SKM-1 (cell line): Measurements from ENCODE around the gene PWP1.
"Not testable (repeated sequence)": the region's sequence is repeated elsewhere in the genome, so short reads cannot be mapped to it uniquely, and the experiment has no call there.

Source experiments
- DNase-seq: peaks from one replicate; lab custom pipeline; 2025; ENCODE audit not compliant: unreplicated experiment; lab: John Stamatoyannopoulos, UW

Gene PWP1

DNA sequence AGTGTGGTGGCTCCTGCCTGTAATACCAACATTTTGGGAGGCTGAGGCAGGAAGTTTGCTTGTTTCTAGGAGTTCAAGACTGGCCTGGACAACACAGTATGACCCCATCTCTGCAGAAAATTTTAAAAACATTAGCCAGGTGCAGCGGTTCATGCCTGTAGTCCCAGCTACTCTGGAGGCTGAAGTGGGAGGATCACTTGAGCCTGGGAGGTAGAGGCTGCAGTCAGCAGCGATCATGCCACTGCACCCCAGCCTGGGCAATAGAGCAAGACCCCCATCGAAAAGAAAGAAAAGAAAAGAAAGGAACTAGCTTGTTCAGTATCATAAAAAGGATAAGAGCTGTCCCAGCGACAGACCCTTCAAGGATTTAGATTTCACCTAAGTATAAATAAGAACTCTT is 18.1 kb upstream of the PWP1 start:
- no peak for DNase-seq

DNA sequence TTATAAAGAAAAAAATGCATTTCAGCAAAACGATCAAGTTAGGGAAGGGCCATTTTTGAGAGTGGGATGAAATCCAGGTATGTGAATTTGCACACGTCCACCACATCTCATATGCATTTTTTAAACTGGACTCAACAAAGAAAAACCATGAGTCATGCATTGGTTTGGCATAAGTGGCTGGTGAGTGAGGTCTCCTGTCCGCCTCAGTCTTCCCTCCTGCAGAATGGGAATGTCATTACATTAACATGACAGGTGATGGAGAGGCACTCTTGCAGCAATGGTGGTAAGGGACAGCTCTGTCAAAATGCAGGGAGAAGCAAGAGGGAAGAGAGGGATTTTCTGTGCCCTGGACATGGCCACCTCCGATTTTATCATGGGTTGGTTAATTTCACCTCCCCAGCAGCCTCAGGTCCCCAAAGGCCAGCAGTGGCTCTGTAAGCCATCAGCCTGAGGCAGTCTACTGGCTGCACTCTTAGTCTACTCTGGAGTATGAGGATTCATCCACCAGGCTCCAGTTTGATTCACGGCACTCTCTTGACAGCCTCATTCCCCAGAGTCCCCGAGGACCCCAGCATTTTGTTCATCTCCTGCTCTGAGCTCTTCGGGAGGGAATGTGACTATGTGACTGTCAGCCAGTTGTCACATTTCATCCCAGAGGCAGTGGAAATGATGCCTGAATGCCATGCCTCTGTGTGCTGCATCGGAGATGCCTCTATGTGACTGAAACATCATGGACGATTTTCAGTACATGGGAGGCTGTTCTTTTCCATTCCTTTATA is 17.1 kb upstream of the PWP1 start:
- DNase-seq: no peak

DNA sequence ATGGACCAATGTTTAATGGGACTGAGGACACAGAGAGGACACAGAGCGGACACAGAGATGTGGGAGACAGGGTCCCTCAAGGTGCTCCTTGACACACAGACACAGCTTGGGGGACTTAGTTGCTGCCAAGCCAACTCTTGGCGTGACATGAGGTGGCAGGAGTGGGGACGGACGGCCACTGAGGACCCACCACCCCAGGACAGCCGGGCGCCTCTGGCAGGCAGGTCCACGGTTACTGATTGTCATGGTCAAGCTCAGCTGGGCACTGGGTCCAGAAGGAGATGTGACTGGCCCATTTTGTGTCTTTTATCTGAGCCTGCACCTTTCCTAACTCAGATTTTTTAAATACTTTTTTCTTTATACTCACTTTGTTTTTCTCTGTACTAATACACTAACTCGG is 15.7 kb upstream of the PWP1 start:
- DNase-seq: no peak

DNA sequence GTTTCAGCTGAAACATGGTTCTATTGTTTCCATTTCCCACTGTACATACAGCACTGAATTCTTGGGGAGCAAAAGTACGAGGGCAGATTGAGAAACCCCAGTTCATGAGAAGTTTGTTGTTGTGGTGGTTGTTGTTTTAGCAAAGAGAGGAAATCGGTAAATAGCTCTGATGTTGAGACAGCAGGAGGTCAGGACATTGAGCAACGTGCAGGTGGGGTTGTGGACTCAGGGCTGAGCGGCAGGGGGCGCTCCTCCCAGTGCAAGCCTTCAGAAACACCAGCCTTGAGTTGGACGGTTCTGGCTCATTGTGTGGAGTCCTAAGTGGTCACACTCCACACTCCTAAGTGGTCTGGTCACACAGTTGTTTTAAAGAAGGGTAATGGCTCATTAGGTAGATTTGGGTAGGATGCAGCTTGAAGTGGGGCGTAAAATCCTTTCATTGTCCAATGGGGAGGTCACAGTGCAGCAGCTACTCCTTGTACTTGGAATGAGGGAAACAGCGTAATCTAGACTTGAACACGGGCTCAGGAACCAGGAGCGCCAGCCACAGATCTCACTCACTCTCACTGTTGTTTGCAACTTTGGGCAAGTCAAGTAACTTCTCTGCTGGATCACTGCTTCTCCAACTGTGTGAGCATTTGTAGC is 14.5 kb upstream of the PWP1 start:
- no peak for DNase-seq

DNA sequence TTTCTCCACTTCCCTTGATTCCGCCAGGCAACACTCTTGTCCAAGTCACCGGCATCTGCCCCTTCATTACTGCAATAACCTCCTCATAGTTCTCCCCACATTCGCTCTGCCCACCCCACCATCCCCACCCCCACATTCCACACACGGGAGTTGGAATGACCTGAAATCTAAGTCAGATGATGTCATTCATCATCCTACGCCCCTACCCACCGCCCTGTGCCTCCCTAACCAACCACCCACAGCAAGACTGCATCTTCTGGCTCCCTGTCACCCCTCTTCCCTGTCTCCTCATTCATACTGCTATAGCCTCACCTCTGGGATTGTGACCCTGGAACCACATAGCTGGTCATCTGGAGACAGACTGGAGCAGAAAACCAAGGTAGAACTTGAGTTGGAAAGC is 7.9 kb upstream of the PWP1 start:
- DNase-seq: no peak

DNA sequence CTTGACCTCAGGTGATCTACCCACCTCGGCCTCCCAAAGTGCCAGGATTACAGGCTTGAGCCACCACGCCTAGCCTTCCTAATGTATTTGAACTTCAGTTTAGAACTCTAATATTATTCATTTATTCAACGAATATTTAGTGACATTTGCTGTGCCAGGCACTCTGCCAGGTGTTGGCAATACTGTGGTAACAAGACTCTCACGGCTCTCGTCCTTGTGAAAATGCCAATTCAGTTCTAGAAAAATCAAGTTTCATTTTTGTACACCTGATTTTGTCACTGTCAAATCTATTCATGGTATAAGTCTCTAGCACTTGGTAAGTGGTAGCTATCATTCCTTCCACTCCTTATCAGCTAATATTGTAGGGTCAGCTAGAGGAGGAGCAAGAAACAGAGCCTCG is 6.3 kb upstream of the PWP1 start:
- no peak for DNase-seq

DNA sequence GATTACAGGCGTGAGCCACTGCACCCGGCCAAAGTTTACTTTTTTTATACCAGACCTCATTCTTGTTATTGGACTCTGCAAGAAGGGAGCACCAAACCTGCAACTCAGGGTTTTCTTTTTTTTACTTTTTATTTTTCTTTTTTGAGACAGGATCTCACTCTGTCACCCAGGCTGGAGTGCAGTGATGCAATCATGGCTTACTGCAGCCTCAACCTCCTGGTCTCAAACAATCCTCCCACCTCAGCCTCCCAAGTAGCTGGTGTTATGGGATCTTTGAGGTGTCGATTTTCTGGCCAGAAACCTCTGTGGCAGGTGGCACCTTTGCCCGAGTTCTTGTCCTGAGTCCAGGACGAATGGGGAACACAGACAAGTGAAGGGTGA is 4.2 kb upstream of the PWP1 start:
- DNase-seq: no peak

DNA sequence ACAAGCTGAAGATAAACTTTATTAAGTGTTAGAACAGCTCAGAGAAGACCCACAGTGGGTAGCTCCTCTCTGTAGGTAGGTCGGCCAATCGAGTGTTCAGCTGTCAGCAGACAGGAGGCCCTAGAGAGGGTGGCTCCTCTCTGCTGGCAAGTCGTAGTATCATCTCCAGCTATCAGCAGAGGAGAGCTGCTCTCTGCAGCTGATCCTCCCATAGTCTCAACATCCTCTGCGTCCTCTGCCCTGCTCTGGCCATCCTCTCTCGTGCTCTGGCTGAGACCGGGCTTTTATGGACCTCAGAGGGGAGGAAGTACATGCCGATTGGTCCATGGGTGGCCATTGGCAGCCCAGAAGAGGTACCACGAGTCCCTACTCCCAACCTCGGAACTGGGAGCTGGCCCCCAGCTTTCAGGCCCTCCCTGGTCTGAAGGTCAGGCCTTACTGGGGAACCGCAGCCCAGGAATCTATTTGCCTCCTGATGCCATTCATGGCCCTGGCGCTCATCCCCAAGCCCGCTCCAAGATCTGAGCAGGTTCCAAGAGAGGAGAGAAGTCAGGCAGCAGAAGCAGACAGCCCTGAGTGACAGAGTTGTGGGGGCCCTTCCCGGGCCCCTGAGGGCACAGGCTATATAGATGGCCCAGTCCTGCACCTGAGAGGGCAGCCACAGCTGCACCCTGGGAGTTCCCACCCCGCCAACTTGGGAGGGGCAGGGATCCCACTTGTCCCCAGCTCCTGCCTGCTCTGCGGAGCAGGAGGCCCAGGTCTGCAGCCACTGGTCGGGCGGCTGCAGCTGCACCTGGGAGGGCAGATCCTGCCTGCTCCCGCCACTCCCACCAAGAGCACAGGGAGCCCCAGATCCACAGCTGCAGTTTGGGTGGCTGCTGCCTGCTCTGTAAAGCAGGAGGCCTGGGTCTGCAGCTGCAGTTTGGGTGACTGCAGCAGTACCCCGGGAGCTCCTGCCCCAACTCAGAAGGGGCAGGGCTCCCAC is 3.5 kb upstream of the PWP1 start:
- no peak for DNase-seq

DNA sequence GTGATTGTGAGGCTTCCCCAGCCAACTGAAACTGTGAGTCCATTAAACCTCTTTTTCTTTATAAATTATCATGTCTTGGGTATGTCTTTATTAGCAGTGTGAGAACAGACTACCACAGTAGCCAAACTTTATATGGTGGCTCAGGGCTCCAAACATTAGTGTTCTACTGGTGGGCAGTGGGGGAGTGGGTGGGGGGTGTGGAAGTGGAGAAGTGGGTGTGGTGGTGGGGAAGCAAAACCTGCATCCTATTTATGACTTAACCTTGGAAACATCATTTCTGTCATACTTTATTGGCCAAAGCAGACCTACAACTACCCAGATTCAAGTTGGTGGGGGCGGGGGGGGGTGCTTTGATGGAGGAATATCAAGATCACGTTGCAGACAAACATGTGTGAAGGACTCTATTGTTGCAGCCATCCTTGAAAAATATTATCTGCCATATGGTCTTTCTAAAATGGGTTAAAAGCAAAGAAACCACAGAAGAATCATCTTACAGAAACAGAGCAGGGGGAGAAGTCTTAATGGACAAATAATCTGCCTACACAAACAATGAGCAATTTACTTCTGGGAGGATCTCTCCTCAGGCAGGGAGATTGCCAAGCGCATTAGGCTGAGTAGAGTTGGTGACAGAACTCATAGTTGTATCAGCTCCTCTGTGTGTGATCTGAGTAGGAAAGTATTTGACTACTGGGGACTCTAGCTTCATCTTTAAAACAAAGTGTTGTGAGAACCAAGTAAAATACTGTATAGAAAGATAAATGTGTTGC is 1.4 kb upstream of the PWP1 start:
- no peak for DNase-seq

DNA sequence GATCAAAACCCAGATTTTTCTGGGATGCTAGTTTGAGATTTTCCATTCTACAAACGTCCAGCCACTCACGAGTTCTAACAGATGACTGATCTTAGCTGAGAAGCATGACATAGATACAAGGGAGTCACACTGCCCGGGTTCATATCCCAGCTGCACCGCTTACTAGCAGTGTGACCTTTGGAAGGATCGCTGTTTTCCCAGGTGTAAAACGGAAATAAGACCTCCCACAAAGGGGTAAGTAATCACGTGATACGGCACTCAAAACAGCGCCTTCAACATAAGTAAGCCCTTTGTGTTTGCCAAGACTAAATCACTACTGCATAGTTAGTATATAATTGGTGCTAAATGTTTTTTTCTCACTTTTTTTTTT is 624 bp upstream of the PWP1 start:
- no peak for DNase-seq

DNA sequence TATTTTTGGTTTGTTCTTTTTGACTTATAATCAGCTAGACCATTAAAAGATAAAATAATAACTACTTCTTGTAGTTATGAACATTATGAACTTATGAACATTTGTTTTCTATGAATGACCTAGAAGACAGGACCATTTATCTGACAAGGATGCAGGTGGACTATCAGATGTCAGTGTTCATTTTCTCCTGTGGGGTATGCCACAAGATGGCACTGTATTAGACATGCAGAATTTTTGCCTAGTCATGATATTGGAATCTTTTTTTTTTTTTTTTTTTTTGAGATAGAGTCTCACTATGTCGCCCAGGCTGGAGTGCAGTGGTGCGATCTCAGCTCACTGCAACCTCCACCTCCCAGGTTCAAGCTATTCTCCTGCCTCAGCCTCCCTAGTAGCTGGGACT is 10.2 kb downstream of the PWP1 start:
- not testable (repeated sequence) for DNase-seq

DNA sequence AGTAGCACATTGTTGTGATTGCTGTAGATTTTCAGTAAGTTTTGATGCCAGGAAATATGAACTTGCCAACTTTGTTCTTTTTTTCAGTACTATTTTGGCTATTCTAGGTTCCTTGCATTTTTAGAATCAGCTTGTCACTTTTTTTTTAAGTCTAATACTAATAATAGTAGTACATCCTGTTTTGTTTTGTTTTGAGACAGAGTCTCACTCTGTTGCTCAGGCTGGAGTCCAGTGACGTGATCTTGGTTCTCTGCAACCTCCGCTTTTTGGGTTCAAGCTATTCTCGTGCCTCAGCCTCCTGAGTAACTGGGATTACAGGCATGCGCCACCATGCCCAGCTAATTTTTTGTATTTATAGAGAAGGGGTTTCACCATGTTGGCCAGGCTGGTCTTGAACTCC is 16.5 kb downstream of the PWP1 start:
- DNase-seq: no peak

DNA sequence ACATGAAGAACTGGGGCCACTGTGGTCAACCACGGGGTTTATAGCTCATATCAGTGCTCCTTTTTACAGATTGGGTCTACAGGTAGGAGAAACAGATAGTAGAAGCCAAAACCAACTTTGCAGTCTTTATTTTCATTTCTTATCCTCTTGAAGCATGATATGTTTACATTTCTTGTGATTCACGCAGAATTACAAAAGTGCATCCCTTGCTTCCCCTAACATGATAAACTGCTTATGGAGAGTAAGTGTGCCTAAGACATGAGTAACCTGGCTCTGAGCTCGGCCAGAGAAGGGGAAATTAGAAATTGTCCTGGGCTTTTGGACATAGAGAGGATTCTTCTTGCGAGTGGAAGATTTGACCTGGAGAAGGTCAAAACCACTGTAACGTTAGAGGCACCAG is 18.4 kb downstream of the PWP1 start:
- no peak for DNase-seq

DNA sequence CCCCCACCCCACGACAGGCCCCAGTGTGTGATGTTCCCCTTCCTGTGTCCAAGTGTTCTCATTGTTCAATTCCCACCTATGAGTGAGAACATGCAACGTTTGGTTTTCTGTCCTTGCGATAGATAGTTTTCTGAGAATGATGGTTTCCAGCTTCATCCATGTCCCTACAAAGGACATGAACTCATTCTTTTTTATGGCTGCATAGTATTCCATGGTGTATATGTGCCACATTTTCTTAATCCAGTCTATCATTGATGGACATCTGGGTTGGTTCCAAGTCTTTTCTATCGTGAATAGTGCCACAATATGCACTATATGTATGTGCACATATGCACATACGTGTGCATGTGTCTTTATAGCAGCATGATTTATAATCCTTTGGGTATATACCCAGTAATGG is 19.9 kb downstream of the PWP1 start:
- not testable (repeated sequence) for DNase-seq

DNA sequence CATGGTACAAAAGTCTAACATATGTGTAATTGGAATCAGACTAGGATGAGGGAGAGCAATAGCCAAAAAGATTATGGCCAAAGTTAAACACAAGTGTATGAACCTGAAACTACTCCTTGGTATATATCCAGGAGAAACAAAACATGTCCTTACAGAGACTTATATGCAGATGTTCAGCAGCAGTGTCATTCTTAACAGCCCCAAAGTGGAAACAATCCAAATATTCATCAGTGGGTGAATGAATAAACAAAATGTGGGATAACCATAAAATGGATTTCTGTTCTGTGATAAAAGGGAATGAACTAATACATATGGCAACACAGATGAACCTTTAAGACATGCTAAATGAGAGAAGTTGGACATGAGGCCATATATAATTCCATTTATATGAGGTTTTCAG is 30.2 kb downstream of the PWP1 start:
- no peak for DNase-seq

DNA sequence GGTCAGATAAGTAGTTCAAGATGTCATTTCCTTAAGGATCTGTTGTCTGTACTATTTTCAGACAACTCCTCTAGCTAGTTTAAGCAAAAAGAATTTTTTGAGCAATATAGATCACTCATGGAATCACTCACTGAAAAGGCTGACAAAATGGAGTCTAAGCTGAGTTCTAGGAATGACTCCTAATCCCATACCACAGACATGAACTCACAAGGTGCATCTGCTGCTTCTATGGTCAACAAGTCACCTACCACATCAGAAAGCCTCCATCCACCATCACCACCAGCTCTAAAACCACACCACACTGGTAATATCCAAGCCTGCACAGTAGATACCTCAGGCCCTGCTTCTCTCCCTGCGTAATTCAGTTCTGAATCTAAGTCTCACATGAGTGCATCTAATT is 33.0 kb downstream of the PWP1 start:
- DNase-seq: no peak

DNA sequence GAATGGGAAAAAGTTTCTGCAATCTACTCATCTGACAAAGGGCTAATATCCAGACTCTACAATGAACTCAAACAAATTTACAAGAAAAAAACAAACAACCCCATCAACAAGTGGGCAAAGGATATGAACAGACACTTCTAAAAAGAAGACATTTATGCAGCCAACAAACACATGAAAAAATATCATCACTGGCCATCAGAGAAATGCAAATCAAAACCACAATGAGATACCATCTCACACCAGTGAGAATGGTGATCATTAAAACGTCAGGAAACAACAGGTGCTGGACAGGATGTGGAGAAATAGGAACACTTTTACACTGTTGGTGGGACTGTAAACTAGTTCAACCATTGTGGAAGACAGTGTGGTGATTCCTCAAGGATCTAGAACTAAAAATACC is 41.7 kb downstream of the PWP1 start:
- DNase-seq: not testable (repeated sequence)

DNA sequence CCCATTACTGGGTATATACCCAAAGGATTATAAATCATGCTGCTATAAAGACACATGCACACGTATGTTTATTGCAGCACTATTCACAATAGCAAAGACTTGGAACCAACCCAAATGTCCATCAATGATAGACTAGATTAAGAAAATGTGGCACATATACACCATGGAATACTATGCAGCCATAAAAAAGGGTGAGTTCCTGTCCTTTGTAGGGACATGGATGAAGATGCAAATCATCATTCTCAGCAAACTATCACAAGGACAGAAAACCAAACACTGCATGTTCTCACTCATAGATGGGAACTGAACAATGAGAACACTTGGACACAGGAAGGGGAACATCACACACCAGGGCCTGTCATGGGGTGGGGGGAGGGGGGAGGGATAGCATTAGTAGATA is 42.1 kb downstream of the PWP1 start:
- not testable (repeated sequence) for DNase-seq

DNA sequence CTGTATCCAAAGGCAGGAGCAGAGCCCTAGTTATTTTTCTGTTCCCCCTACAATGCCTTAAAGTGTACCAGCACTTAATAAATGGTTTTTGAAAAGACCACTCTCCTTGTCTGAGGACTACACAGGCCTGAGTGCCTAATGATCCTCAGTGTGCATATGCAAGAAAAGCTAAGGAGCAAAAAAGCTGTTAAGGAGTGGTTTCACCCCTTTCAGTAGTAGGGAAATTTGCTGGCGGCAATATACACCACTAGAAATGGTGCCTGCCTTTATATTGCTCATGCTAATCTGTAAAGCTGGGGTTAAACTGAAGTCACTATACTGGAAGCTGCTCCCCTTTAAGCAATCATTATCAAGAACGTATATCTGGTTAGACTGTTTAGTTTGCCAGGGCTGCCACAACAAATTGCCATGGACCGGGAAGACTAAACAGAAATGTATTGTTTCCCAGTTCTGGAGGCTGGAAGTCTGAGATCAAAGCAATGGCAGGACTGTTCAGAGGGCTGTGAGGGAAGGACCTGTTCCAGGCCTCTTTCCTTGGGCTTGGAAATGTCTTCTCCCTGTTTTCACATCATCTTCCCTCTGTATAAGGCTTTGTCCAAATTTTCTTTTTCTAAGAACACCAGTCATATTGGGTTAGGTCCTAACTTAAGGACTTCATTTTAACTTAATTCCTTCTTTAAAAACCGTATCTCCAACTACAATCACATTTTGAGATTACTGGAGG is 45.2 kb downstream of the PWP1 start:
- no peak for DNase-seq

DNA sequence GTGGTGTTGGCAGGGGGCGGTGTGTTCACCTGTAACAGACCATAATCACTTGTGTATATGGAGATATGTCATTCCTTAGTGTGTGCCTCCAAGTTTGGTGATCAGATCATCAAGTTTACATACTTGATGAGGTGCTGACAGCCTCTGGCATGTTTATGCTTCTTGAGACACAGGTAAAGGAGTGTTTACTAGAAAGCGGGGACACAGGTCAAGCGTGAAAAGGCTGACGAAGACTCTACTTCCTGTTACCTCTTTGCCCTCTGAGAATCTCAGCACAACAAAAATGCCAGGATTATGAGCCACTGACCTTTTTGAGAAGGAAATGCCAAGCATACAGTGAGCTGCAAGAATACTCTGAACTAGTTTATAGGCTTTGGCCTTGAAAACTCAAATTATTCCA is 45.8 kb downstream of the PWP1 start:
- no peak for DNase-seq
